Trophoblast cell (in vitro differentiated cells and primary cell): Measurements from ENCODE around the gene KCNJ6.
"Not testable (repeated sequence)": the region's sequence is repeated elsewhere in the genome, so short reads cannot be mapped to it uniquely, and the experiment has no call there.

ENCODE experiments used
- DNase-seq, 2 donors: peaks; one replicate each; pipeline ENCODE4 v3.0.0-alpha.2; 2016
- H2AFZ ChIP-seq: 2 replicates; pipeline ENCODE4 v1.6.1; 2013; ENCODE audit warnings: low read length, moderate library complexity, mild to moderate bottlenecking; ENCODE audit not compliant: insufficient read depth, poor library complexity
- H2AK5ac ChIP-seq: 2 replicates; pipeline ENCODE4 v1.6.1; 2013; ENCODE audit warnings: mild to moderate bottlenecking, low read length
- H2BK120ac ChIP-seq: 2 replicates; pipeline ENCODE4 v1.6.1; 2013; ENCODE audit warnings: low read length, mild to moderate bottlenecking, moderate library complexity; ENCODE audit not compliant: insufficient read depth, poor library complexity
- H2BK12ac ChIP-seq: 2 replicates; pipeline ENCODE4 v1.6.1; 2013; ENCODE audit warnings: mild to moderate bottlenecking, low read length, moderate library complexity
- H2BK5ac ChIP-seq: 2 replicates; pipeline ENCODE4 v1.6.1; 2013; ENCODE audit warnings: low read length, low read depth, moderate library complexity, mild to moderate bottlenecking; ENCODE audit not compliant: poor library complexity
- H3K14ac ChIP-seq: 2 replicates; pipeline ENCODE4 v1.6.1; 2013; ENCODE audit warnings: mild to moderate bottlenecking, low read length
- H3K18ac ChIP-seq: 2 replicates; pipeline ENCODE4 v1.6.1; 2013; ENCODE audit warnings: mild to moderate bottlenecking, low read length
- H3K23ac ChIP-seq: 2 replicates; pipeline ENCODE4 v1.6.1; 2013; ENCODE audit warnings: low read length
- H3K27ac ChIP-seq: 2 replicates; pipeline ENCODE4 v1.5.1; 2013; ENCODE audit warnings: low read depth, mild to moderate bottlenecking, inconsistent platforms, low read length, moderate library complexity
- H3K27me3 ChIP-seq: 2 replicates; pipeline ENCODE4 v1.6.1; 2013; ENCODE audit warnings: inconsistent platforms, mild to moderate bottlenecking, low read length, moderate library complexity; ENCODE audit not compliant: insufficient read depth
- H3K36me3 ChIP-seq, 2 experiments: 1 replicate in 1 of 2; 2 replicates in 1 of 2; pipeline ENCODE4 v1.6.1; 2013; ENCODE audit warnings: low read length in 2 of 2, mild to moderate bottlenecking in 2 of 2, moderate library complexity in 1 of 2; ENCODE audit not compliant: insufficient read depth in 2 of 2, control insufficient read depth in 1 of 2
- H3K4ac ChIP-seq: 2 replicates; pipeline ENCODE4 v1.6.1; 2013; ENCODE audit warnings: low read depth, mild to moderate bottlenecking, low read length, moderate library complexity
- H3K4me1 ChIP-seq, 2 experiments: 1 replicate in 1 of 2; 2 replicates in 1 of 2; pipeline ENCODE4 v1.6.1; 2013; ENCODE audit warnings: low read length in 2 of 2, mild to moderate bottlenecking in 2 of 2, moderate library complexity in 1 of 2; ENCODE audit not compliant: insufficient read depth in 2 of 2, control insufficient read depth in 1 of 2
- H3K4me2 ChIP-seq: 2 replicates; pipeline ENCODE4 v1.6.1; 2013; ENCODE audit warnings: inconsistent platforms, mild to moderate bottlenecking, low read length, moderate library complexity
- H3K4me3 ChIP-seq: 2 replicates; pipeline ENCODE4 v1.5.1; 2013; ENCODE audit warnings: mild to moderate bottlenecking, low read depth, low read length, inconsistent platforms
- H3K79me1 ChIP-seq: one replicate; pipeline ENCODE4 v1.6.1; 2013; ENCODE audit warnings: low read length
- H3K79me2 ChIP-seq: 2 replicates; pipeline ENCODE4 v1.6.1; 2013; ENCODE audit warnings: low read length, mild to moderate bottlenecking; ENCODE audit not compliant: control insufficient read depth, insufficient read depth, poor library complexity
- H3K9ac ChIP-seq: 2 replicates; pipeline ENCODE4 v1.6.1; 2013; ENCODE audit warnings: mild to moderate bottlenecking, low read length
- H3K9me3 ChIP-seq: 2 replicates; pipeline ENCODE4 v1.6.1; 2013; ENCODE audit warnings: low read depth, mild to moderate bottlenecking, control low read depth, inconsistent platforms, low read length; ENCODE audit not compliant: insufficient read depth
- H4K12ac ChIP-seq: 2 replicates; pipeline ENCODE4 v1.6.1; 2013; ENCODE audit warnings: low read depth, mild to moderate bottlenecking, low read length, moderate library complexity
- H4K8ac ChIP-seq: 2 replicates; pipeline ENCODE4 v1.6.1; 2013; ENCODE audit warnings: low read depth, mild to moderate bottlenecking, low read length, moderate library complexity
- H4K91ac ChIP-seq: one replicate; pipeline ENCODE4 v1.6.1; 2013; ENCODE audit warnings: low read depth, mild to moderate bottlenecking, low read length, moderate library complexity
- WGBS: extraction: QIAGEN DNeasy Blood & Tissue Kit; methylation state at CpG from one replicate; pipeline ENCODE4 v1.1.7; 2013; ENCODE audit warnings: missing lambda C conversion rate; ENCODE audit not compliant: insufficient read length, insufficient coverage; ENCODE audit errors: extremely low coverage; 5-methylcytosine and 5-hydroxymethylcytosine counted together

KCNJ6 gene

GRCh38 chr21:37734846-37735245 is 181.4 kb downstream of the KCNJ6 start:
- H4K8ac ChIP-seq: no peak overlapping the region
- no CpG with 5 or more reads among the region's 10 CpGs for WGBS
- no peak overlapping the region for H3K4me2 ChIP-seq
- no peak overlapping the region for H3K4me3 ChIP-seq
- peaks cover 2% of the 10 kb centered on the region for H3K9me3 ChIP-seq
- H4K91ac ChIP-seq: no peak overlapping the region
- no peak overlapping the region for H3K27ac ChIP-seq
- H3K79me1 ChIP-seq: no peaks in the 10 kb centered on the region
- H3K23ac ChIP-seq: no peak overlapping the region
- H3K4ac ChIP-seq: no peak overlapping the region
- no peak overlapping the region for H2BK120ac ChIP-seq
- no peaks in the 10 kb centered on the region for H3K36me3 ChIP-seq
- no peaks in the 10 kb centered on the region for H3K79me2 ChIP-seq
- H2BK12ac ChIP-seq: no peak overlapping the region
- H3K9ac ChIP-seq: no peak overlapping the region
- H3K18ac ChIP-seq: no peak overlapping the region
- no peak overlapping the region for H4K12ac ChIP-seq
- H2AFZ ChIP-seq: no peak overlapping the region
- DNase-seq: no peak
- no peak overlapping the region for H2BK5ac ChIP-seq
- no peaks in the 10 kb centered on the region for H3K4me1 ChIP-seq
- no peaks in the 10 kb centered on the region for H3K27me3 ChIP-seq
- H2AK5ac ChIP-seq: no peak overlapping the region
- no peak overlapping the region for H3K14ac ChIP-seq

GRCh38 chr21:37732927-37733326 is 183.3 kb downstream of the KCNJ6 start:
- Histone ChIP-seq H3K36me3 (no peaks in the 10 kb centered on the region), H2BK12ac (no peak overlapping the region), H3K9ac (no peak overlapping the region), H4K8ac (no peak overlapping the region), H3K23ac (no peak overlapping the region), H3K4me1 (no peaks in the 10 kb centered on the region), H2AFZ (no peak overlapping the region), H3K4me2 (no peak overlapping the region), H4K91ac (no peak overlapping the region), H3K27me3 (no peaks in the 10 kb centered on the region), H3K4ac (no peak overlapping the region), H3K4me3 (no peak overlapping the region), H3K18ac (no peak overlapping the region), H2BK5ac (no peak overlapping the region), H3K14ac (no peak overlapping the region), H3K79me1 (no peaks in the 10 kb centered on the region), H4K12ac (no peak overlapping the region), H2AK5ac (no peak overlapping the region), H3K27ac (no peak overlapping the region), H3K9me3 (peaks cover 2% of the 10 kb centered on the region), H3K79me2 (no peaks in the 10 kb centered on the region), H2BK120ac (no peak overlapping the region)
- no CpG with 5 or more reads among the region's 4 CpGs for WGBS
- no peak for DNase-seq

DNA sequence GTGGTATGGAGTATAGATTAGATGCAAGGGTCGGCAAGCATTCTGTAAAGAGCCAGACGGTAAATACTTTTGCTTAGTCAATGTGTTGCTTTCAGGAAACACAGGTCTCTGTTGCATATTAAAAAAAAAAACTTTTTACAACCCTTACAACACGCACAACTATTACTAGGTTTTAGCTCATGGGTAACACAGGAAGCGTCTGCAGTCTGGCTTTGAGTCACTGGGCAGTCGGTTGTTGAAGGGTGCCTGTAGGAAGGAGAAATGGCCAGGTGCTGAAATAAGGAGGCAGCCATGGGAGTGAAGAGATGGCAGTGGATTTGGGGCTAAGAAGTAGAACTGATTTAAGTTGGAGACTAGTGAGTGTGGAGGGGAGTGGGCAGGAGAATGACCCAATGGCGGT is 192.1 kb downstream of the KCNJ6 start:
- no peaks in the 10 kb centered on the region for H3K9me3 ChIP-seq
- no peak overlapping the region for H2BK12ac ChIP-seq
- H3K18ac ChIP-seq: no peak overlapping the region
- no peak overlapping the region for H2BK120ac ChIP-seq
- no peak overlapping the region for H3K23ac ChIP-seq
- H3K36me3 ChIP-seq: no peaks in the 10 kb centered on the region
- H2AFZ ChIP-seq: no peak overlapping the region
- no peak overlapping the region for H2AK5ac ChIP-seq
- no peaks in the 10 kb centered on the region for H3K27me3 ChIP-seq
- H3K9ac ChIP-seq: no peak overlapping the region
- no peak overlapping the region for H2BK5ac ChIP-seq
- no peaks in the 10 kb centered on the region for H3K4me1 ChIP-seq
- no peak overlapping the region for H4K12ac ChIP-seq
- no peak overlapping the region for H3K14ac ChIP-seq
- no peaks in the 10 kb centered on the region for H3K79me1 ChIP-seq
- no peak overlapping the region for H4K91ac ChIP-seq
- H3K79me2 ChIP-seq: no peaks in the 10 kb centered on the region
- H3K4me2 ChIP-seq: no peak overlapping the region
- H3K27ac ChIP-seq: no peak overlapping the region
- no CpG with 5 or more reads among the region's 6 CpGs for WGBS
- H4K8ac ChIP-seq: no peak overlapping the region
- no peak overlapping the region for H3K4ac ChIP-seq
- no peak overlapping the region for H3K4me3 ChIP-seq
- DNase-seq: no peak

GRCh38 chr21:37717534-37717933 is 198.7 kb downstream of the KCNJ6 start:
- DNase-seq: no peak
- Histone ChIP-seq H4K12ac (no peak overlapping the region), H4K8ac (no peak overlapping the region), H3K27me3 (no peaks in the 10 kb centered on the region), H3K4ac (no peak overlapping the region), H2AFZ (no peak overlapping the region), H3K18ac (no peak overlapping the region), H2BK5ac (no peak overlapping the region), H3K9me3 (peaks cover 5% of the 10 kb centered on the region), H2AK5ac (no peak overlapping the region), H3K27ac (no peak overlapping the region), H3K9ac (no peak overlapping the region), H3K4me3 (no peak overlapping the region), H4K91ac (no peak overlapping the region), H3K14ac (no peak overlapping the region), H3K79me1 (no peaks in the 10 kb centered on the region), H2BK12ac (no peak overlapping the region), H3K36me3 (no peaks in the 10 kb centered on the region), H2BK120ac (no peak overlapping the region), H3K4me2 (no peak overlapping the region), H3K79me2 (no peaks in the 10 kb centered on the region), H3K4me1 (no peaks in the 10 kb centered on the region), H3K23ac (no peak overlapping the region)
- WGBS: no CpG with 5 or more reads among the region's 4 CpGs

GRCh38 chr21:37712569-37712934 is 203.7 kb downstream of the KCNJ6 start:
- not testable (repeated sequence) for H4K12ac ChIP-seq, H3K4me1 ChIP-seq, H2AK5ac ChIP-seq, H3K36me3 ChIP-seq, H2BK120ac ChIP-seq, H2BK5ac ChIP-seq, H3K18ac ChIP-seq, H3K79me2 ChIP-seq, H2AFZ ChIP-seq, H3K27me3 ChIP-seq, H2BK12ac ChIP-seq, H4K8ac ChIP-seq, H3K9ac ChIP-seq, DNase-seq, H3K14ac ChIP-seq, H3K9me3 ChIP-seq, H3K4ac ChIP-seq, H3K27ac ChIP-seq, H3K4me2 ChIP-seq, H3K23ac ChIP-seq, H3K4me3 ChIP-seq, H3K79me1 ChIP-seq, H4K91ac ChIP-seq
